Liver (tissue), 9 donors: ENCODE measurements around the gene SH3D21. TPM values are rescaled to one million over a fixed set of nuclear protein-coding genes. Genes with fewer than 3 reads are reported as not detected.

Source experiments
- DNase-seq: peaks from one replicate; pipeline ENCODE4 v3.0.0-alpha.2; 2017; ENCODE audit warnings: low spot score
- H3K27ac ChIP-seq, 2 donors: one replicate each; pipeline ENCODE4 v1.7.0; 2013; ENCODE audit warnings: inconsistent platforms in 2 of 2, low read length in 2 of 2, control low read depth in 1 of 2, low read depth in 1 of 2, mild to moderate bottlenecking in 1 of 2
- H3K27me3 ChIP-seq, 4 donors: one replicate each; pipeline versions ENCODE4 v1.6.1 to v1.7.0; 2013; ENCODE audit warnings: low read length in 3 of 4, inconsistent platforms in 1 of 4, mild to moderate bottlenecking in 1 of 4, moderate library complexity in 1 of 4; ENCODE audit not compliant: control insufficient read depth in 4 of 4, insufficient read depth in 4 of 4
- H3K36me3 ChIP-seq, 4 donors: one replicate each; pipeline versions ENCODE4 v1.6.1 to v1.7.0; 2013; ENCODE audit warnings: low read length in 3 of 4, mild to moderate bottlenecking in 3 of 4, low read depth in 1 of 4, moderate library complexity in 1 of 4; ENCODE audit not compliant: control insufficient read depth in 4 of 4, insufficient read depth in 3 of 4
- H3K4me1 ChIP-seq, 4 donors: one replicate each; pipeline versions ENCODE4 v1.6.1 to v1.7.0; 2013; ENCODE audit warnings: low read length in 3 of 4, mild to moderate bottlenecking in 3 of 4, moderate library complexity in 1 of 4; ENCODE audit not compliant: control insufficient read depth in 4 of 4, insufficient read depth in 4 of 4
- H3K4me3 ChIP-seq, 3 donors: one replicate each; pipeline versions ENCODE4 v1.6.1 to v1.7.0; 2013; ENCODE audit warnings: low read length in 3 of 3, control low read depth in 1 of 3, low read depth in 1 of 3, mild to moderate bottlenecking in 1 of 3
- H3K9ac ChIP-seq, 2 donors: one replicate each; pipeline ENCODE4 v1.7.0; 2013; ENCODE audit warnings: low read length in 2 of 2, mild to moderate bottlenecking in 2 of 2, moderate library complexity in 2 of 2, control low read depth in 1 of 2, low read depth in 1 of 2
- H3K9me3 ChIP-seq, 4 donors: one replicate each; pipeline versions ENCODE4 v1.6.1 to v1.7.0; 2013; ENCODE audit warnings: low read length in 3 of 4; ENCODE audit not compliant: control insufficient read depth in 4 of 4
- ATF3 ChIP-seq: IDR thresholded peaks from 2 replicates; pipeline ENCODE4 v1.6.1; 2016; ENCODE audit warnings: antibody characterized with exemption
- EGR1 ChIP-seq, 2 donors: IDR thresholded peaks; 2 replicates each; pipeline ENCODE4 v1.6.1; 2016 to 2018; ENCODE audit warnings: antibody characterized with exemption in 2 of 2, low read depth in 2 of 2
- FOXA1 ChIP-seq: IDR thresholded peaks from 2 replicates; pipeline ENCODE4 v1.6.1; 2016; ENCODE audit warnings: antibody characterized with exemption
- FOXA2 ChIP-seq: IDR thresholded peaks from 2 replicates; pipeline ENCODE4 v1.6.1; 2016; ENCODE audit warnings: antibody characterized with exemption
- GABPA ChIP-seq, 2 donors: IDR thresholded peaks in 1 of 2; conservative IDR thresholded peaks in 1 of 2; 2 replicates each; pipeline ENCODE4 v1.6.1; 2016; ENCODE audit warnings: antibody characterized with exemption in 2 of 2, mild to moderate bottlenecking in 1 of 2, moderate library complexity in 1 of 2
- HNF4A ChIP-seq, 2 donors: conservative IDR thresholded peaks; 2 replicates each; pipeline ENCODE4 v1.6.1; 2016; ENCODE audit warnings: antibody characterized with exemption in 2 of 2, mild to moderate bottlenecking in 2 of 2
- HNF4G ChIP-seq: IDR thresholded peaks from 2 replicates; pipeline ENCODE4 v1.6.1; 2016; ENCODE audit warnings: antibody characterized with exemption
- JUND ChIP-seq, 2 donors: IDR thresholded peaks; 2 replicates each; pipeline ENCODE4 v1.6.1; 2016; ENCODE audit warnings: antibody characterized with exemption in 2 of 2
- MAX ChIP-seq: IDR thresholded peaks from 2 replicates; pipeline ENCODE4 v1.6.1; 2016; ENCODE audit warnings: antibody characterized with exemption
- NR2F2 ChIP-seq: IDR thresholded peaks from 2 replicates; pipeline ENCODE4 v1.6.1; 2016; ENCODE audit warnings: antibody characterized with exemption
- RAD21 ChIP-seq, 2 donors: IDR thresholded peaks; 2 replicates each; pipeline ENCODE4 v1.6.1; 2016; ENCODE audit warnings: antibody characterized with exemption in 2 of 2, mild to moderate bottlenecking in 2 of 2
- REST ChIP-seq: IDR thresholded peaks from 2 replicates; pipeline ENCODE4 v1.6.1; 2016; ENCODE audit warnings: antibody characterized with exemption, mild to moderate bottlenecking
- RXRA ChIP-seq, 2 donors: IDR thresholded peaks; 2 replicates each; pipeline ENCODE4 v1.6.1; 2017 to 2018; ENCODE audit warnings: antibody characterized with exemption in 2 of 2, mild to moderate bottlenecking in 1 of 2
- SP1 ChIP-seq: IDR thresholded peaks from 2 replicates; pipeline ENCODE4 v1.6.1; 2018; ENCODE audit warnings: antibody characterized with exemption, mild to moderate bottlenecking
- TAF1 ChIP-seq: conservative IDR thresholded peaks from 2 replicates; pipeline ENCODE4 v1.6.1; 2016; ENCODE audit warnings: antibody characterized with exemption, mild to moderate bottlenecking
- YY1 ChIP-seq: IDR thresholded peaks from 2 replicates; pipeline ENCODE4 v1.6.1; 2016; ENCODE audit warnings: antibody characterized with exemption, mild to moderate bottlenecking
- WGBS: extraction: QIAGEN DNeasy Blood & Tissue Kit; methylation state at CpG from one replicate; pipeline ENCODE4 v1.1.7; 2013; 5-methylcytosine and 5-hydroxymethylcytosine counted together
- polyA plus RNA-seq, 2 donors: library from polyadenylated mRNA; stranded (reverse) in 1 of 2; unstranded in 1 of 2; fragments of 200-250 nt in 1 of 2; fragments of >200 nt in 1 of 2; fragmentation: Nextera tagmentation in 1 of 2; extraction: Ambion mirVana in 1 of 2; gene quantifications; one replicate each; pipeline versions ENCODE4 v1.2.1 to v1.2.3, GENCODE V29; 2013 to 2015
- total RNA-seq, 2 donors: library from RNA; depleted of rRNA; stranded (reverse); fragments of >200 nt; gene quantifications; one replicate each; pipeline ENCODE4 v1.2.3, GENCODE V29; 2014
- TF ChIP-seq, protein P1 (sequence below): IDR thresholded peaks from 2 replicates; pipeline ENCODE4 v1.6.1; 2016; ENCODE audit warnings: antibody characterized with exemption
- TF ChIP-seq, protein P2 (sequence below): fragments of 150-350 bp; IDR thresholded peaks from 2 replicates; pipeline ENCODE4 v1.5.1; 2017; ENCODE audit warnings: improper control_type of control experiment, low read depth, low read length; ENCODE audit not compliant: missing input control
- donor health status: healthy.
- donor health status: healthy.
- donor health status: healthy.
- donor health status: healthy.
- donor health status: healthy.

Gene SH3D21
- total and polyA plus RNA-seq, 4 donors, result 0.29 to 1.0 (median 0.41) TPM

- Histone ChIP-seq H3K9me3 (no peaks in the 10 kb centered on the region), H3K27me3 (no peaks in the 10 kb centered on the region), H3K27ac (no peak overlapping the region), H3K36me3 (peaks cover 14 to 64% (median 34%) of the 10 kb centered on the region in 4 donors), H3K4me3 (no peak overlapping the region), H3K9ac (no peak overlapping the region), H3K4me1 (no peaks in the 10 kb centered on the region)
- no peak for TF ChIP-seq HNF4A (conservative IDR thresholded peaks at IDR 0.05)
- TF ChIP-seq JUND (IDR thresholded peaks at IDR 0.05), result no peak
- no peak for TF ChIP-seq RXRA (IDR thresholded peaks at IDR 0.05)
- no peak for TF ChIP-seq FOXA2
- TF ChIP-seq MAX, result no peak
- TF ChIP-seq TAF1, result no peak
- TF ChIP-seq RAD21 (IDR thresholded peaks at IDR 0.05), result no peak
- no peak for TF ChIP-seq HNF4G
- no peak for TF ChIP-seq REST
- no peak for TF ChIP-seq FOXA1
- TF ChIP-seq ATF3, result no peak
- TF ChIP-seq, protein P1, sequence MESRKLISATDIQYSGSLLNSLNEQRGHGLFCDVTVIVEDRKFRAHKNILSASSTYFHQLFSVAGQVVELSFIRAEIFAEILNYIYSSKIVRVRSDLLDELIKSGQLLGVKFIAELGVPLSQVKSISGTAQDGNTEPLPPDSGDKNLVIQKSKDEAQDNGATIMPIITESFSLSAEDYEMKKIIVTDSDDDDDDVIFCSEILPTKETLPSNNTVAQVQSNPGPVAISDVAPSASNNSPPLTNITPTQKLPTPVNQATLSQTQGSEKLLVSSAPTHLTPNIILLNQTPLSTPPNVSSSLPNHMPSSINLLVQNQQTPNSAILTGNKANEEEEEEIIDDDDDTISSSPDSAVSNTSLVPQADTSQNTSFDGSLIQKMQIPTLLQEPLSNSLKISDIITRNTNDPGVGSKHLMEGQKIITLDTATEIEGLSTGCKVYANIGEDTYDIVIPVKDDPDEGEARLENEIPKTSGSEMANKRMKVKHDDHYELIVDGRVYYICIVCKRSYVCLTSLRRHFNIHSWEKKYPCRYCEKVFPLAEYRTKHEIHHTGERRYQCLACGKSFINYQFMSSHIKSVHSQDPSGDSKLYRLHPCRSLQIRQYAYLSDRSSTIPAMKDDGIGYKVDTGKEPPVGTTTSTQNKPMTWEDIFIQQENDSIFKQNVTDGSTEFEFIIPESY, result no peak
- TF ChIP-seq SP1, result no peak
- no peak for TF ChIP-seq NR2F2
- TF ChIP-seq YY1, result no peak
- no peak for TF ChIP-seq GABPA (IDR thresholded peaks at IDR 0.05 in 1 of 2, conservative IDR thresholded peaks at IDR 0.05 in 1 of 2)
- TF ChIP-seq EGR1 (IDR thresholded peaks at IDR 0.05; ENCODE audit: low read depth in 2 of 2), result no peak
- TF ChIP-seq, protein P2, sequence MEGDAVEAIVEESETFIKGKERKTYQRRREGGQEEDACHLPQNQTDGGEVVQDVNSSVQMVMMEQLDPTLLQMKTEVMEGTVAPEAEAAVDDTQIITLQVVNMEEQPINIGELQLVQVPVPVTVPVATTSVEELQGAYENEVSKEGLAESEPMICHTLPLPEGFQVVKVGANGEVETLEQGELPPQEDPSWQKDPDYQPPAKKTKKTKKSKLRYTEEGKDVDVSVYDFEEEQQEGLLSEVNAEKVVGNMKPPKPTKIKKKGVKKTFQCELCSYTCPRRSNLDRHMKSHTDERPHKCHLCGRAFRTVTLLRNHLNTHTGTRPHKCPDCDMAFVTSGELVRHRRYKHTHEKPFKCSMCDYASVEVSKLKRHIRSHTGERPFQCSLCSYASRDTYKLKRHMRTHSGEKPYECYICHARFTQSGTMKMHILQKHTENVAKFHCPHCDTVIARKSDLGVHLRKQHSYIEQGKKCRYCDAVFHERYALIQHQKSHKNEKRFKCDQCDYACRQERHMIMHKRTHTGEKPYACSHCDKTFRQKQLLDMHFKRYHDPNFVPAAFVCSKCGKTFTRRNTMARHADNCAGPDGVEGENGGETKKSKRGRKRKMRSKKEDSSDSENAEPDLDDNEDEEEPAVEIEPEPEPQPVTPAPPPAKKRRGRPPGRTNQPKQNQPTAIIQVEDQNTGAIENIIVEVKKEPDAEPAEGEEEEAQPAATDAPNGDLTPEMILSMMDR, result no peak
- no peak for DNase-seq
- 89% methylated on average over 15 of the region's 15 CpGs for WGBS
Observed at GRCh38 chr1:36352910-36353878, 47.0 kb downstream of the SH3D21 start.
